SK-N-MC (cell line): ENCODE data around the gene SEMA5A.

Experiments
- DNase-seq: peaks from one replicate; pipeline ENCODE4 v3.0.0-alpha.2; 2011; ENCODE audit warnings: low read depth, low spot score
- H3K27ac ChIP-seq: fragments of 200-600 bp; sonication (generic); 2 replicates; pipeline ENCODE4 v1.5.1; 2016; ENCODE audit warnings: mixed run types
- H3K36me3 ChIP-seq: fragments of 200-600 bp; sonication (generic); 2 replicates; pipeline ENCODE4 v1.6.1; 2017; ENCODE audit warnings: antibody characterized with exemption, low read length, mixed read lengths; ENCODE audit not compliant: insufficient read depth
- H3K4me3 ChIP-seq: fragments of 200-600 bp; sonication (generic); 2 replicates; pipeline ENCODE4 v1.5.1; 2016
- H3K9ac ChIP-seq: fragments of 200-600 bp; sonication (generic); 2 replicates; pipeline ENCODE4 v1.8.0; 2017; ENCODE audit warnings: mixed run types, mixed read lengths; ENCODE audit not compliant: insufficient read length
- H3K9me3 ChIP-seq: fragments of 200-600 bp; sonication (generic); 2 replicates; pipeline ENCODE4 v1.6.1; 2017; ENCODE audit warnings: low read depth, mild to moderate bottlenecking, antibody characterized with exemption, low read length, moderate library complexity, mixed read lengths
- EZH2 ChIP-seq: fragments of 200-600 bp; sonication (generic); IDR thresholded peaks from one replicate; pipeline ENCODE4 v1.6.1; 2017; ENCODE audit warnings: antibody characterized with exemption
- FOXP2 ChIP-seq: optimal IDR thresholded peaks from 2 replicates; pipeline ENCODE3; 2011; ENCODE audit warnings: mild to moderate bottlenecking, moderate library complexity; ENCODE audit not compliant: insufficient read depth; ENCODE audit errors: extremely low read length, control extremely low read depth
- POLR2AphosphoS5 ChIP-seq: IDR thresholded peaks from 2 replicates; pipeline ENCODE4 v1.6.1; 2012; ENCODE audit warnings: mild to moderate bottlenecking, low read depth, low read length, borderline replicate concordance

The SEMA5A gene

GRCh38 chr5:9104571-9105339, 441.1 kb downstream of the SEMA5A start:
- DNase-seq: no peak
- no peaks in the 10 kb centered on the region for H3K9me3 ChIP-seq
- no peaks in the 10 kb centered on the region for H3K36me3 ChIP-seq
- no peak overlapping the region for H3K9ac ChIP-seq
- H3K4me3 ChIP-seq: no peak overlapping the region
- TF ChIP-seq FOXP2: no peak
- TF ChIP-seq EZH2: no peak
- no peak for TF ChIP-seq POLR2AphosphoS5
- H3K27ac ChIP-seq: no peak overlapping the region

GRCh38 chr5:9103290-9103689, 442.6 kb downstream of the SEMA5A start:
- H3K9ac ChIP-seq: no peak overlapping the region
- H3K4me3 ChIP-seq: no peak overlapping the region
- no peaks in the 10 kb centered on the region for H3K9me3 ChIP-seq
- DNase-seq: no peak
- no peak overlapping the region for H3K27ac ChIP-seq
- H3K36me3 ChIP-seq: no peaks in the 10 kb centered on the region
- TF ChIP-seq FOXP2 (no peak), EZH2 (no peak), POLR2AphosphoS5 (no peak)

DNA sequence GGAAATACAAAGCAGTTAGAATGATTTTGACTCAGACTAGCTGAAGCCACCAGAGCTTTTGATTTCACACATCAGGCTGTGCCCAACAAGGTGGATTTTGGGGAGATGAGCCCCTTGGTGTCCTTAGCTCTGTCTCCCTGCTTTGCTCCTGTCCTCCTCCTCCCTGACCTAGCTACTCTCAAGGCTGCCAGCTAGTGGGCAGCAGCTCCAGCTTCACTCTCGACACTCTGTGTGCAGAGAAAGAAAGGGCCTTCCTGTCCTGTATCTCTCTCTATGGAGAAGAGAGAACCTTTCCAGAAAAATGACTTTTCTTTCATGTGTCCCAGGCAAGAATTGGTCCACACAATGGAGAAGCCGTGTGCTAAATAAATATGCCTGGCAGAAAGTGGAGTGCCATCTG, 446.2 kb downstream of the SEMA5A start:
- no peaks in the 10 kb centered on the region for H3K36me3 ChIP-seq

GRCh38 chr5:9098990-9099389, 446.9 kb downstream of the SEMA5A start:
- TF ChIP-seq FOXP2 (no peak), POLR2AphosphoS5 (no peak), EZH2 (no peak)
- no peak overlapping the region for H3K4me3 ChIP-seq
- no peak overlapping the region for H3K27ac ChIP-seq
- no peak overlapping the region for H3K9ac ChIP-seq
- no peak for DNase-seq
- H3K36me3 ChIP-seq: no peaks in the 10 kb centered on the region
- no peaks in the 10 kb centered on the region for H3K9me3 ChIP-seq

More for the DNA sequence above, 446.2 kb downstream of the SEMA5A start:
- H3K9me3 ChIP-seq: no peaks in the 10 kb centered on the region
- no peak overlapping the region for H3K4me3 ChIP-seq
- TF ChIP-seq FOXP2: no peak
- no peak for TF ChIP-seq EZH2
- no peak for TF ChIP-seq POLR2AphosphoS5
- H3K27ac ChIP-seq: no peak overlapping the region
- no peak for DNase-seq
- no peak overlapping the region for H3K9ac ChIP-seq

DNA sequence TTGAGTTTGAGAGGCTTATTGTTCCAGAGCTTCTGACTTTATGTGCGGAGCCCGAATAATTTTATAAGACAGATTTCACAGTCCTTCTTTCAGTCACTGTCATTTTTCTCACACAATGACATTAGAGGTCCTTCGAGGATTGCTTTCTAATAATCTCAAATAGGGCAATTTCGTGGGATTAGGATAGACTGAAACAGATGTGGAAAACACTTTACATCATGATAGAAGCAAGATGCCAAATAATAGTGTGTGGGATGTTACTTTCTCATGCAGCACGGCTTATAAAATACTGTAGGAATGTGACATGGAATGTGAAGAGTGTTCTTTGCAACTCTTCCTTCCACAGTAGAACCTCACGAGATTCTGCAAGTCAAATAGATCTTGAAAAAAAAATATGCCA, 451.3 kb downstream of the SEMA5A start:
- H3K27ac ChIP-seq: no peak overlapping the region
- H3K9me3 ChIP-seq: no peaks in the 10 kb centered on the region
- no peak overlapping the region for H3K9ac ChIP-seq
- no peaks in the 10 kb centered on the region for H3K36me3 ChIP-seq
- H3K4me3 ChIP-seq: no peak overlapping the region
- TF ChIP-seq POLR2AphosphoS5 (no peak), EZH2 (no peak), FOXP2 (no peak)
- no peak for DNase-seq

GRCh38 chr5:9091896-9092662, 453.8 kb downstream of the SEMA5A start:
- no peak for DNase-seq
- H3K4me3 ChIP-seq: no peak overlapping the region
- TF ChIP-seq FOXP2: no peak
- TF ChIP-seq POLR2AphosphoS5: no peak
- TF ChIP-seq EZH2: no peak
- H3K9me3 ChIP-seq: no peaks in the 10 kb centered on the region
- H3K36me3 ChIP-seq: no peaks in the 10 kb centered on the region
- no peak overlapping the region for H3K9ac ChIP-seq
- no peak overlapping the region for H3K27ac ChIP-seq

DNA sequence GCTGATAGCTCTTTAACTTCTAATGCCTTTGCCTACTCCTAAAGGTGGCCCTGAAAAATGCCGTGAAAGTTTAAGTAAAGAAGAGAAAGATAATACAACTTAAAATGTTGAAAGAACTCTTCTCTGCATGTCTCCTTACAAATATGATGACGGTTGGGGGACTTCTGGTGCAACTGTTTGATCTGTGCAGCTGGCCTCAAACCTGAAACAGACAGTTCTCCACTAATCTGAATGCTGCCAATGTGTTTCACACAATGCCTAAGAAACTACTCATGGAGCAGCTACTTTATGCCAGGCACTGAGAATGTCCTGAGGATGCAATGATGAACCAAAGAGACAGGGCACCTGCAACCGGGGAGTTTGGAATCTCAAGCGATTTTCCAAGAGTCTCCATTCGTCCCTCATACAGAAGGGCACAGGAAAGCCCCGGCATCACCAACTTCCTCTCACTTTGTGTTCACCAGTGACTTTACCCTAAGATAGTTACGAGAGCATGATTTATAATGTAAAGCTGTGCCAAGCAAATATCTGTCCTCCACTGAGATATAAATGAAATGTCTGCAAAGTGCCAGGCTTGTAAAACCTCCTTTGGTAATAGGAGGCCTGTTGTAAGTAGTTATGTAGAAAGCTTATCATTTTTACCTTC, 455.4 kb downstream of the SEMA5A start:
- TF ChIP-seq FOXP2 (no peak), POLR2AphosphoS5 (no peak), EZH2 (no peak)
- no peak for DNase-seq
- H3K9me3 ChIP-seq: no peaks in the 10 kb centered on the region
- H3K36me3 ChIP-seq: no peaks in the 10 kb centered on the region
- no peak overlapping the region for H3K27ac ChIP-seq
- H3K9ac ChIP-seq: no peak overlapping the region
- H3K4me3 ChIP-seq: no peak overlapping the region

- Histone ChIP-seq H3K9me3 (no peaks in the 10 kb centered on the region), H3K27ac (no peak overlapping the region), H3K4me3 (no peak overlapping the region), H3K36me3 (no peaks in the 10 kb centered on the region), H3K9ac (no peak overlapping the region)
- DNase-seq: no peak
- TF ChIP-seq EZH2 (no peak), POLR2AphosphoS5 (no peak), FOXP2 (no peak)
Observed at GRCh38 chr5:9089893-9090292, 456.0 kb downstream of the SEMA5A start.
